PC-9 (cell line): ENCODE data around the gene SPRTN. TPM values are rescaled to one million over a fixed set of nuclear protein-coding genes. Genes with fewer than 3 reads are reported as not detected.

Experiments used
- BruUV-seq: library from RNA; stranded (reverse); fragments of 400-500 nt; replicated peaks from 2 replicates; lab custom pipeline; 2021; lab: Mats Ljungman, UMichigan
- CTCF ChIA-PET: fragments of 300-600 bp; sonication (Branson Sonifier 250); formaldehyde crosslinking; loops from one replicate; lab custom pipeline; 2022; ENCODE audit warnings: antibody characterized with exemption; lab: Charles Lee
- POLR2A ChIA-PET: fragments of 300-600 bp; sonication (Branson Sonifier 250); formaldehyde crosslinking; loops from one replicate; lab custom pipeline; 2022; ENCODE audit warnings: antibody characterized with exemption; ENCODE audit not compliant: unreplicated experiment; lab: Charles Lee
- DNase-seq, 2 experiments: peaks; one replicate each; pipeline versions ENCODE4 v3.0.0 to v3.0.0-alpha.2; 2015 to 2022; ENCODE audit warnings: mixed read lengths in 1 of 2
- H2AFZ ChIP-seq: fragments of 200-600 bp; sonication (generic); 2 replicates; pipeline ENCODE4 v1.8.1; 2017; ENCODE audit warnings: antibody characterized with exemption
- H3F3A ChIP-seq: fragments of 200-600 bp; sonication (generic); 2 replicates; pipeline ENCODE4 v1.8.1; 2017; ENCODE audit warnings: antibody characterized with exemption, mild to moderate bottlenecking, low read depth; ENCODE audit not compliant: insufficient read depth
- H3K27ac ChIP-seq: fragments of 200-600 bp; sonication (generic); 2 replicates; pipeline ENCODE4 v1.6.1; 2016; ENCODE audit warnings: mixed run types
- H3K27me3 ChIP-seq: fragments of 200-600 bp; sonication (generic); 2 replicates; pipeline ENCODE4 v1.6.1; 2016; ENCODE audit warnings: low read depth, mixed run types; ENCODE audit not compliant: insufficient read depth
- H3K36me3 ChIP-seq: fragments of 200-600 bp; sonication (generic); 2 replicates; pipeline ENCODE4 v1.6.1; 2016; ENCODE audit warnings: low read depth, mixed run types
- H3K4me1 ChIP-seq: fragments of 200-600 bp; sonication (generic); replicated peaks from 2 replicates; pipeline ENCODE4 v1.6.1; 2016; ENCODE audit warnings: mixed run types; ENCODE audit not compliant: insufficient read depth
- H3K4me2 ChIP-seq: fragments of 200-600 bp; sonication (generic); 2 replicates; pipeline ENCODE4 v1.6.1; 2017; ENCODE audit warnings: mixed run types
- H3K4me3 ChIP-seq: fragments of 200-600 bp; sonication (generic); 2 replicates; pipeline ENCODE4 v1.6.1; 2016; ENCODE audit warnings: mixed run types
- H3K79me2 ChIP-seq: fragments of 200-600 bp; sonication (generic); 2 replicates; pipeline ENCODE4 v1.6.1; 2017; ENCODE audit warnings: low read depth, mixed run types
- H3K9me2 ChIP-seq: fragments of 200-600 bp; sonication (generic); 2 replicates; pipeline ENCODE4 v1.8.1; 2017; ENCODE audit warnings: mild to moderate bottlenecking; ENCODE audit not compliant: insufficient read depth
- H3K9me3 ChIP-seq: fragments of 200-600 bp; sonication (generic); 2 replicates; pipeline ENCODE4 v1.8.1; 2016; ENCODE audit warnings: low read depth; ENCODE audit not compliant: insufficient read depth
- H4K20me1 ChIP-seq: fragments of 200-600 bp; sonication (generic); 2 replicates; pipeline ENCODE4 v1.8.1; 2017; ENCODE audit not compliant: insufficient read depth
- EZH2 ChIP-seq: fragments of 200-600 bp; sonication (generic); IDR thresholded peaks from 2 replicates; pipeline ENCODE4 v1.8.0; 2017; ENCODE audit warnings: antibody characterized with exemption, low read depth
- intact Hi-C: fragments of 100-400 bp; cut with micrococcal nuclease; formaldehyde crosslinking; loops from one replicate; pipeline ENCODE4 v1.10.0; 2022; ENCODE audit not compliant: unreplicated experiment
- total RNA-seq: library from RNA; stranded (reverse); gene quantifications from 2 replicates; pipeline ENCODE4 v1.2.3, GENCODE V29; 2021
- TF ChIP-seq, protein P1 (sequence below): fragments of 200-600 bp; sonication (generic); conservative IDR thresholded peaks from 2 replicates; pipeline ENCODE4 v1.6.1; 2017; ENCODE audit warnings: mixed run types, antibody characterized with exemption, mild to moderate bottlenecking, moderate library complexity

The SPRTN gene
- total RNA-seq, 1 experiment from 2014 or later = 14.6 TPM

DNA sequence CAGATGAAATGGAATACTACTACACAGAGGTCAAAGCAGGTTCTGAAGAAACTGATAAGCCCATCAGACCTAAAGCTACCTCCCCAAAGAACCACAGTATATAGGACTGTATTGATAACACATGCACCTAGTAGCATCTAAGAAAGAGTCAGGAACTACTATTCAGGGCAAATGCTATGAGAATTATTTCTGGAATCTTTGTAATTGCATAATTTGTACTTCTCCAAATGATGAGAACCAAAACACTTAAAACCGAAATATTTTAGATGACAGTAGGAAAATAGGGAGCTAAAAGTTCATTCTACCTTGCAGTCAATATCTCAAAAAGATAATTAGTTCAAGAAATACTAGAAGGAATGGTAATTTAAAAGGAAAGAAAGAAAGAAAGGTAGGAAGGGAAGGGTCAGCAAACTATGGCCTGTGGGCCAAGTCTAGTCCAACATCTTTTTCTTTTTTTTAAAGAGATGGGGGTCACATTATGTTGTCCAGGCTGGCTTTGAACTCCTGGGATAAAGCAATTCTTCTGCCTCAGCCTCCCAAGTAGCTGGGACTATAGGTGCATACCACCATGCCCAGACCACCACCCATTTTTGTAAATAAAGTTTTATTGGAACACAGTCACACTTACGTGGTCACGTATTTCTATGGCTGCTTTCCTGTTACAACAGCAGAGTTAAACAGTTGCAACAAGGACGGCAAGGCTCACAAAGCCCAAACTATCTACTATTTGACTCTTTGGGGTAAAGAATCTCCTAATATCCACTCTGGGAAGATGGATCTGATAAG is 60.0 kb downstream of the SPRTN start:
- POLR2A ChIA-PET = no interaction called here
- TF ChIP-seq, protein P1, sequence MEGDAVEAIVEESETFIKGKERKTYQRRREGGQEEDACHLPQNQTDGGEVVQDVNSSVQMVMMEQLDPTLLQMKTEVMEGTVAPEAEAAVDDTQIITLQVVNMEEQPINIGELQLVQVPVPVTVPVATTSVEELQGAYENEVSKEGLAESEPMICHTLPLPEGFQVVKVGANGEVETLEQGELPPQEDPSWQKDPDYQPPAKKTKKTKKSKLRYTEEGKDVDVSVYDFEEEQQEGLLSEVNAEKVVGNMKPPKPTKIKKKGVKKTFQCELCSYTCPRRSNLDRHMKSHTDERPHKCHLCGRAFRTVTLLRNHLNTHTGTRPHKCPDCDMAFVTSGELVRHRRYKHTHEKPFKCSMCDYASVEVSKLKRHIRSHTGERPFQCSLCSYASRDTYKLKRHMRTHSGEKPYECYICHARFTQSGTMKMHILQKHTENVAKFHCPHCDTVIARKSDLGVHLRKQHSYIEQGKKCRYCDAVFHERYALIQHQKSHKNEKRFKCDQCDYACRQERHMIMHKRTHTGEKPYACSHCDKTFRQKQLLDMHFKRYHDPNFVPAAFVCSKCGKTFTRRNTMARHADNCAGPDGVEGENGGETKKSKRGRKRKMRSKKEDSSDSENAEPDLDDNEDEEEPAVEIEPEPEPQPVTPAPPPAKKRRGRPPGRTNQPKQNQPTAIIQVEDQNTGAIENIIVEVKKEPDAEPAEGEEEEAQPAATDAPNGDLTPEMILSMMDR = no peak
- no peak for TF ChIP-seq EZH2
- no peak overlapping the region for H3K27ac ChIP-seq

GRCh38 chr1:231401478-231401877 is 63.4 kb downstream of the SPRTN start:
- CTCF ChIA-PET = no interaction called here
- BruUV-seq = no TSS peak

More for the DNA sequence above, 60.0 kb downstream of the SPRTN start:
- DNase-seq = no peak
- no TSS peak for BruUV-seq
- Histone ChIP-seq H3K27me3 (no peaks in the 10 kb centered on the region), H3K9me2 (no peaks in the 10 kb centered on the region), H3K36me3 (no peaks in the 10 kb centered on the region), H3F3A (peaks cover 28% of the 10 kb centered on the region), H3K79me2 (peaks cover 61% of the 10 kb centered on the region), H2AFZ (no peak overlapping the region), H3K4me3 (no peak overlapping the region), H3K4me1 (peaks cover 31% of the 10 kb centered on the region), H3K9me3 (no peaks in the 10 kb centered on the region), H4K20me1 (no peaks in the 10 kb centered on the region), H3K4me2 (no peak overlapping the region)
- intact Hi-C loops = no loop called here
- CTCF ChIA-PET = no interaction called here

DNA sequence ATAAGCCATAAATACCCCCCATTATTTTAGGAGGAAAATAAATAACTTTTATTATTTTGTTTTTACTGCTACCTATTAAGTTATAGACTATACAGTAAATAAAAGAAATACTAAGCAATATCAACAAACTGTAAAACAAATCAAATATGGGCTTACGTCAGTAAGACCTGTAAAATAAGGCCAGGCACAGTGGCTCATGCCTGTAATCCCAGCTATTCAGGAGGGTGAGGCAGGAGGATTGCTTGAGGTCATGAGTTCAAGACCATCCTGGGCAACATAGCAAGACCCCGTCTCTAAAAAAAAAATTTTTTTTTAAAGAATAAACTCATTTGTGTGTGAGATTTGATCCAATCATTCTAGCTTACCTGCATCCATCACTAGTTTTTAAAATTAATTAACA is 66.2 kb downstream of the SPRTN start:
- Histone ChIP-seq H3K9me2 (no peaks in the 10 kb centered on the region), H4K20me1 (no peaks in the 10 kb centered on the region), H3K4me2 (no peak overlapping the region), H3K27ac (no peak overlapping the region), H2AFZ (no peak overlapping the region), H3K4me1 (peaks cover 24% of the 10 kb centered on the region), H3K9me3 (no peaks in the 10 kb centered on the region), H3K27me3 (no peaks in the 10 kb centered on the region), H3K4me3 (no peak overlapping the region), H3F3A (peaks cover 10% of the 10 kb centered on the region), H3K36me3 (no peaks in the 10 kb centered on the region), H3K79me2 (peaks cover 53% of the 10 kb centered on the region)
- no peak for DNase-seq
- intact Hi-C loops = no loop called here
- POLR2A ChIA-PET = no interaction called here
- no peak for TF ChIP-seq EZH2
- TF ChIP-seq, protein P1 = no peak
- CTCF ChIA-PET = no interaction called here
- no TSS peak for BruUV-seq

More at GRCh38 chr1:231401478-231401877, 63.4 kb downstream of the SPRTN start:
- no peaks in the 10 kb centered on the region for H3K36me3 ChIP-seq
- no peaks in the 10 kb centered on the region for H3K9me2 ChIP-seq
- H3K27me3 ChIP-seq = no peaks in the 10 kb centered on the region
- H3K4me2 ChIP-seq = no peak overlapping the region
- intact Hi-C loops = no loop called here
- H3K9me3 ChIP-seq = no peaks in the 10 kb centered on the region
- no peak for TF ChIP-seq EZH2
- TF ChIP-seq, protein P1 = no peak
- H3K4me3 ChIP-seq = no peak overlapping the region
- no peaks in the 10 kb centered on the region for H4K20me1 ChIP-seq
- no peak overlapping the region for H2AFZ ChIP-seq
- no peak overlapping the region for H3K27ac ChIP-seq
- peaks cover 8% of the 10 kb centered on the region; the same call in 1 of the 2 replicates for H3F3A ChIP-seq
- POLR2A ChIA-PET = no interaction called here
- peaks cover 61% of the 10 kb centered on the region for H3K79me2 ChIP-seq
- H3K4me1 ChIP-seq = peaks cover 12% of the 10 kb centered on the region
- DNase-seq = no peak

Other genes with a start within 250 kb of the SPRTN start
- not detected in 2 replicates for gene TRIM67, start 176.2 kb upstream of the SPRTN start, total RNA-seq
- 21.8 and 22.3 TPM in 2 replicates for gene GNPAT, start 97.1 kb upstream of the SPRTN start, total RNA-seq
- gene EXOC8, start 441 bp upstream of the SPRTN start, total RNA-seq = 11.2 and 12.1 TPM in 2 replicates
- gene EGLN1, start 84.0 kb downstream of the SPRTN start, total RNA-seq = 10.9 and 18.8 TPM in 2 replicates
- 23.5 and 32.1 TPM in 2 replicates for gene TSNAX, start 190.4 kb downstream of the SPRTN start, total RNA-seq